Endothelial cell of umbilical vein (primary cell): ENCODE measurements around the gene PIK3R1. TPM values are rescaled to one million over a fixed set of nuclear protein-coding genes. Genes with fewer than 3 reads are reported as not detected.

Experiments used
- BruUV-seq: library from RNA; stranded (reverse); fragments of 400-500 nt; replicated peaks from 2 replicates; lab custom pipeline; 2021; lab: Mats Ljungman, UMichigan
- CTCF ChIA-PET: fragments of 300-600, 350-600 bp; sonication (Branson Sonifier 250); formaldehyde crosslinking; loops from one replicate; lab custom pipeline; 2021; ENCODE audit warnings: antibody characterized with exemption, inconsistent platforms; lab: Charles Lee
- POLR2A ChIA-PET: fragments of 300-600, 350-600 bp; sonication (Branson Sonifier 250); formaldehyde crosslinking; loops from one replicate; lab custom pipeline; 2021; ENCODE audit warnings: antibody characterized with exemption, inconsistent platforms; lab: Charles Lee
- DNase-seq: peaks from one replicate; pipeline ENCODE4 v3.0.0-alpha.2; 2011; ENCODE audit warnings: low read depth, low spot score
- FAIRE-seq: peaks from 2 replicates; lab custom pipeline; 2011; peaks lifted over from hg19 to GRCh38; lab: Jason Lieb, UNC
- H2AFZ ChIP-seq: 2 replicates; pipeline ENCODE4 v1.6.0; 2012; ENCODE audit warnings: low read depth, low read length, control low read depth, inconsistent platforms
- H3K27ac ChIP-seq: 2 replicates; pipeline ENCODE4 v1.5.1; 2011; ENCODE audit warnings: low read depth, mild to moderate bottlenecking, control low read depth, low read length, moderate library complexity; ENCODE audit not compliant: insufficient read depth
- H3K27me3 ChIP-seq, 2 experiments: 2 replicates each; pipeline versions ENCODE4 v1.6.0 to v1.6.1; 2011; ENCODE audit warnings: low read length in 2 of 2, mixed read lengths in 1 of 2; ENCODE audit not compliant: control insufficient read depth in 2 of 2, insufficient read depth in 2 of 2
- H3K36me3 ChIP-seq, 2 experiments: 2 replicates in 1 of 2; 3 replicates in 1 of 2; pipeline ENCODE4 v1.5.1; 2011; ENCODE audit warnings: low read length in 2 of 2, mild to moderate bottlenecking in 1 of 2, moderate library complexity in 1 of 2; ENCODE audit not compliant: control insufficient read depth in 2 of 2, insufficient read depth in 2 of 2; ENCODE audit errors: extremely low read depth in 1 of 2
- H3K4me1 ChIP-seq: 3 replicates; pipeline ENCODE4 v1.5.1; 2011; ENCODE audit warnings: mild to moderate bottlenecking, low read length; ENCODE audit not compliant: control insufficient read depth, insufficient read depth; ENCODE audit errors: extremely low read depth
- H3K4me2 ChIP-seq: 2 replicates; pipeline ENCODE4 v1.6.1; 2011; ENCODE audit warnings: low read length, control low read depth, mixed read lengths; ENCODE audit not compliant: insufficient read depth
- H3K4me3 ChIP-seq, 3 experiments: fragments of 200-600 bp in 1 of 3; sonication (generic), shearing (Covaris generic) in 1 of 3; replicated peaks in 1 of 3; 2 replicates each; pipeline ENCODE4 v1.5.1; 2011 to 2016; ENCODE audit warnings: control low read depth in 3 of 3, low read length in 3 of 3, mild to moderate bottlenecking in 2 of 3, inconsistent platforms in 1 of 3, low read depth in 1 of 3, moderate library complexity in 1 of 3; ENCODE audit not compliant: insufficient read depth in 1 of 3
- H3K79me2 ChIP-seq: 2 replicates; pipeline ENCODE4 v1.6.0; 2012; ENCODE audit warnings: low read length, inconsistent platforms; ENCODE audit not compliant: control insufficient read depth, insufficient read depth
- H3K9ac ChIP-seq: replicated peaks from 2 replicates; pipeline ENCODE3; 2011; ENCODE audit warnings: low read length, control low read depth; ENCODE audit not compliant: insufficient read depth; ENCODE audit errors: extremely low read depth
- H3K9me1 ChIP-seq: replicated peaks from 3 replicates; pipeline ENCODE4 v1.6.0; 2011; ENCODE audit warnings: mild to moderate bottlenecking, low read length; ENCODE audit not compliant: control insufficient read depth, insufficient read depth; ENCODE audit errors: extremely low read depth
- H3K9me3 ChIP-seq: replicated peaks from 2 replicates; pipeline ENCODE4 v1.5.1; 2012; ENCODE audit warnings: low read length, inconsistent platforms; ENCODE audit not compliant: control insufficient read depth, insufficient read depth
- H4K20me1 ChIP-seq: replicated peaks from 2 replicates; pipeline ENCODE3; 2011; ENCODE audit warnings: mild to moderate bottlenecking, low read length; ENCODE audit not compliant: control insufficient read depth, insufficient read depth; ENCODE audit errors: extremely low read depth
- CTCF ChIP-seq, 2 donors: IDR thresholded peaks; 1 replicate in 1 of 2; 2 replicates in 1 of 2; pipeline ENCODE4 v1.5.1; 2011; ENCODE audit warnings: low read length in 2 of 2, mild to moderate bottlenecking in 2 of 2, moderate library complexity in 2 of 2, control low read depth in 1 of 2, inconsistent platforms in 1 of 2, low read depth in 1 of 2; ENCODE audit not compliant: insufficient read depth in 1 of 2; ENCODE audit errors: extremely low read depth in 1 of 2
- FOS ChIP-seq: IDR thresholded peaks from 2 replicates; pipeline ENCODE4 v1.6.1; 2011; ENCODE audit warnings: mild to moderate bottlenecking, low read length, moderate library complexity, borderline replicate concordance; ENCODE audit not compliant: insufficient read depth
- dilution Hi-C: fragments of 300-500 bp; cut with MboI; formaldehyde crosslinking; loops from one replicate; pipeline ENCODE4 v1.15.0; 2019; ENCODE audit warnings: low sequenced_read_pairs; ENCODE audit not compliant: extremely low pct_ligation_motif_present
- intact Hi-C: fragments of 100-400 bp; cut with micrococcal nuclease; formaldehyde crosslinking; loops from one replicate; pipeline ENCODE4 v1.10.0; 2022
- polyA plus RNA-seq, 4 experiments: library from polyadenylated mRNA; depleted of rRNA in 3 of 4; stranded (reverse) in 3 of 4; unstranded in 1 of 4; fragments of >200 nt; gene quantifications; 2 replicates each; pipeline versions ENCODE4 v1.2.1 to v1.2.3, GENCODE V29; 2011 to 2012; ENCODE audit warnings: missing spikeins in 1 of 4
- total RNA-seq: library from RNA; stranded (reverse); gene quantifications from 2 replicates; pipeline ENCODE4 v1.2.3, GENCODE V29; 2021
- TF ChIP-seq, protein P1 (sequence below): IDR thresholded peaks from 2 replicates; pipeline ENCODE4 v1.6.1; 2011; ENCODE audit not compliant: insufficient read depth, insufficient read length

PIK3R1 gene
- total and polyA plus RNA-seq, 2 donors (not counting 3 experiments of a cell fraction or from before 2014, with no cell fraction given) = 2.8 to 30.0 TPM

- POLR2A ChIA-PET = no interaction called here
- no peak for FAIRE-seq
- no peak overlapping the region for H2AFZ ChIP-seq
- no peaks in the 10 kb centered on the region for H4K20me1 ChIP-seq
- no peak overlapping the region for H3K27ac ChIP-seq
- no peaks in the 10 kb centered on the region for H3K9me1 ChIP-seq
- H3K27me3 ChIP-seq = no peaks in the 10 kb centered on the region
- H3K9me3 ChIP-seq = no peaks in the 10 kb centered on the region
- dilution Hi-C loops (no loop called here), intact Hi-C loops (no loop called here)
- no peak for DNase-seq
- H3K79me2 ChIP-seq = no peaks in the 10 kb centered on the region
- H3K4me2 ChIP-seq = no peak overlapping the region
- BruUV-seq = no TSS peak
- H3K9ac ChIP-seq = no peak overlapping the region
- CTCF ChIA-PET = interaction anchor here (0.8 to 8.7 kb wide), 2 partner anchors 16 to 157 kb away, joined by 3 to 58 read pairs; no protein-coding TSS in a partner anchor
- TF ChIP-seq, protein P1, sequence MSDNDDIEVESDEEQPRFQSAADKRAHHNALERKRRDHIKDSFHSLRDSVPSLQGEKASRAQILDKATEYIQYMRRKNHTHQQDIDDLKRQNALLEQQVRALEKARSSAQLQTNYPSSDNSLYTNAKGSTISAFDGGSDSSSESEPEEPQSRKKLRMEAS = no peak
- TF ChIP-seq CTCF (IDR thresholded peaks at IDR 0.05; ENCODE audit: extremely low read depth in 1 of 2, insufficient read depth in 1 of 2, low read depth in 1 of 2, low read length in 2 of 2) = no peak
- TF ChIP-seq FOS = no peak
- H3K4me1 ChIP-seq = no peaks in the 10 kb centered on the region
- no peak overlapping the region for H3K4me3 ChIP-seq
- H3K36me3 ChIP-seq = peaks cover 0 to 3% of the 10 kb centered on the region in 2 experiments
These were observed 87.6 kb downstream of the PIK3R1 start for GRCh38 chr5:68303038-68303738.
